Stimulated activated CD4-positive, alpha-beta T cell treated with anti-CD3 and anti-CD28 coated beads, Interleukin-1b, Interleukin-23, amount 100 ng/mL, for 4 hours (primary cell): ENCODE results near the gene IFNA7.
"Not testable (repeated sequence)": the region's sequence is repeated elsewhere in the genome, so short reads cannot be mapped to it uniquely, and the experiment has no call there.

ENCODE experiments used
- DNase-seq, 2 donors: peaks; one replicate each; pipeline ENCODE4 v3.0.0-alpha.2; 2020; ENCODE audit warnings: low read depth in 2 of 2

IFNA7 gene

DNA sequence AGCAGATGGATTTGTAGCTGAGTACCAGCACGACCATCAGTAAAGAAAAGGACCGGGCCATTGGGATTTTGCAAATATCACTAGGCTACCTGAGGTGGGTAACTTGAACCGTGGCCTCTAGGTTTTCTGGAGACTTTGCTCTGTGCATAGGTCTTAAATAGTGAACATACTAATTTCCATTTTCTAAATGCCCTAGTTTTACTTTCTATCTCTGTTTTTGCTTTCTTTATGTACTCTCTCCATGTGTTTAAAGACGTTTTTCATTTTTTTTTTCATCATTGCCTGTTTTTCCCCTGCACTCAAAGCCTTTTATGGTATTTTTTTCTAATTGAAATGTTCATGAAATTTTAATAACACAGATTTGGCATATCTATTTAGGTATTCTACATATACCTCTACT is at the start of gene IFNA7:
Gene IFNA7, minus strand, starts transcription at position 101 of the 400 bp plus-strand sequence. Its CDS starts 40 bp downstream, at position 61.
- not testable (repeated sequence) for DNase-seq

DNA sequence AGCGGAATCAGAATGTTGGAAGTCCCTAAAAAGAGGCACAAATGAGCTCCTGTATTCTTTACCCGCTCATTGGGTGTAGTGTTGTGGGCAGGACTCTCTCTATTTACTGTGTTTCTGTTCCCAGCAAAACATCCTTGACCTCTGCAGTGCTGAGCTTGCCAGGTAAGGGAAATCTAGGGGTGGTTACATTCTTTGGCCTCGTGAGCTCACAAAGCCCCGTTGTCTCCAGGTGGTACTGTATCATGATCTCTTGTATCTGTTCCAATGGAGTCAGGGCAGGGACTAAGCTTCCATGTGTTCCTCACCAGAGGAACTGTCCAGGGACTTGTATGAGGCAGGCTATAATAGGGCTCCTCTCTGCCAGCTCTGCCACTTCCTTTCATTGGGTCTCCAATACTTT is 49.6 kb upstream of the IFNA7 start:
- no peak for DNase-seq

GRCh38 chr9:21251190-21251589 is 49.2 kb upstream of the IFNA7 start:
- DNase-seq = no peak

DNA sequence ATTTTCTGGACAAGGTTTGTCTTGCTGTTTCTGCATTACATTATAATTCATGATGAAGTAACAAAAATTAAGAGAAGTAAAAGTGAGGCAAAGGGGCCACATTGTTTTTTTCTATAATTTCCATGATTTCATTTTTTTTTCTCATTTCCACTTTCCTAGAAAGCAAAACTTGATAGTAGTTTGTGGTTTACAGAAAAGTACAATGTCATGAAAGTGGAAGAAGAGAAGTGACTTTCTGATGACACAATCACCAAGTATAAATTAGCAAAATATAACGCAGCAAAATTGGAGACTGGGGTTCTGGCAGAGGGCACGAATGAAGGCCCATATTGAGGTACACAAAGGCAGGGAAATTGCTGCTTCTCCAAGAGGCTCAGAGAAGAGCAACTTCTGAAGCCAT is 42.8 kb upstream of the IFNA7 start:
- no peak for DNase-seq

GRCh38 chr9:21239911-21240310 is 37.9 kb upstream of the IFNA7 start, which contains the start of gene IFNA14:
Gene IFNA14, minus strand, starts transcription at chr9:21240005. Its CDS starts 70 bp downstream, at chr9:21239935.
- no peak for DNase-seq

- DNase-seq = not testable (repeated sequence)
These were observed 34.3 kb upstream of the IFNA7 start for GRCh38 chr9:21236360-21236714.

DNA sequence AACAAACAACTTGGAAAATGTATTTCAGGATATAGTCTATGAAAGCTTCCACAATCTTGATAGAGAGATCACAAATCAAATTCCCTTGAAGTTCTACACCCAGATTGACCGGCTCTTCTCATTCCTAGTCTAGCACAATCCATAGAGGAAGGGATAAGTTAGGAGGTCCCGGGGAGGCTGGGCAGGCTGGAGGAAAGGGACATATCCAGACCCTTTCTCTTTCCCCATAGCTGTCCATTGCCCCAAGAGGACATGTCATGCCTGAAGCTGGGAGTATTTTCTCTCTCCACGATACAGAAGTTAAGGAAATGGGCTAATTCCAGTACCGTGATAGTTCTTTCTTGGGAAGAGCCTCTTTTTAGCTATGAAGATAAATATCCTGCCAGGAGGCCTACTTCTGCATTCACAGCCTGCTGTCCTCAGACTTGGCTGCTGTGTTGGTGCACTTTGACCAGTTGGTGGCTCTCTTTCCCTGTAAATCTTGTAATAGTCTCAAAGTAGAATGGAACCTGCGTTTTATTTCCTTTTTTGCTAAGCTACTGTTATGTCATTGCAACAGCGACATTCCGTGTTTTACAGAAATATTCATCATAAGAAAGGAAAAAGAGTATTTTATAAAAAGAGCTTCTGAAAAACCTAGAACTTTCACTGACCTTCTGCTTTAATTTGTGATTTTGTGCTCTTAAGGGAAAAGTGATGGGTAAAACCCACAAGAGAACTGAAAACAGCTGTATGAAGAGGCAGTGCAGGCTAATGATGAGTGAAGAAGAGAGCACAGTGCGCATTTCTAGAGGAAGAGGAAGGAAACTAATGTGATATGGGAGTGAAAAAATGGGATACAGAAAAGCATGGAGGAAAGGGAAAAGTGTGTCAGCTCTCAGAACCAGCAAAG is 33.7 kb upstream of the IFNA7 start:
- DNase-seq = peak in 1 of 2 donors; percentile 2

- no peak for DNase-seq
These were observed 32.2 kb upstream of the IFNA7 start for GRCh38 chr9:21234153-21234687.

DNA sequence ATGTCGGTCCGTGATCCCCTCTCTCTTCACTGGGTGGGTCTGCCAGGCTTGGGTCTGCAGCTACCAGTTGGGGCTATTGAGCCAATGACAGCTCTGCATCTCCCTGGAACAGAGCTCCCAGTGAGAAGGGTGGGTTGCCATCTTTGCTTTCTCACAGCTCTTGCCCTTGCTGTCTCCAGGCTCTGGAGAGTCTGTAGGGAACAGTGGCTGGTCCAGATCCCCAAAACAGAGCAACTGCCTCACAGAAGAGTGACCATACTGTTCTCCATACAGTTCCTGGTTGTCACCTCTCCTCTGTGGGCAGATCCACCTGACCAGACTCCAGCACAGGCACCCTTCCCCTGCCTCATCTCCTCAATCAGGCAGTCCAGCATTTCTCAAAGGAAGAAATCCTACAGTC is 31.3 kb upstream of the IFNA7 start:
- DNase-seq = no peak

DNA sequence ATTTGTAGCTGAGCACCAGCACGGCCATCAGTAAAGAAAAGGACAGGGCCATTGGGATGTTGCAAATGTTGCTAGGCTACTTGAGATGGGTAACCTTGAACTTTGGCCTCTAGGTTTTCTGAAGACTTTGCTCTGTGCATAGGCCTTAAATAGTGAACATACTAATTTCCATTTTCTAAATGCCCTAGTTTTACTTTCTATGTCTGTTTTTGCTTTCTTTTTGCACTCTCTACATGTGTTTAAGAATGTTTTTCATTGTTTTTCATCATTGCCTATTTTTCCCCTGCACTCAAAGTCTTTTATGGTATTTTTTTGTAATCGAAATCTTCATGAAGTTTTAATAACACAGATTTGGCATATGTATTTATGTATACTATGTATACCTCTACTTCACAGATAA is 26.1 kb upstream of the IFNA7 start, which contains the start of gene IFNA17:
Gene IFNA17, minus strand, starts transcription at position 101 of the 400 bp plus-strand sequence. Its CDS starts 49 bp downstream, at position 52.
- no peak for DNase-seq

DNA sequence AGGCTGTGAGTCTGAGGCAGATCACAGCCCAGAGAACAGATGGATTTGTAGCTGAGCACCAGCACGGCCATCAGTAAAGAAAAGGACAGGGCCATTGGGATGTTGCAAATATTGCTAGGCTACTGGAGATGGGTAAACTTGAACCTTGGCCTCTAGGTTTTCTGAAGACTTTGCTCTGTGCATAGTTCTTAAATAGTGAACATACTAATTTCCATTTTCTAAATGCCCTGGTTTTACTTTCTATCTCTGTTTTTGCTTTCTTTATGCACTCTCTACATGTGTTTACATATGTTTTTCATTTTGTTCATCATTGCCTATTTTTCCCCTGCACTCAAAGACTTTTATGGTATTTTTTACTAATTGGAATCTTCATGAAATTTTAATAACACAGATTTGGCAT is 15.2 kb upstream of the IFNA7 start, which contains the start of gene IFNA16:
Gene IFNA16, minus strand, starts transcription at position 101 of the 400 bp plus-strand sequence. Its CDS starts 6 bp downstream, at position 95.
- not testable (repeated sequence) for DNase-seq

DNA sequence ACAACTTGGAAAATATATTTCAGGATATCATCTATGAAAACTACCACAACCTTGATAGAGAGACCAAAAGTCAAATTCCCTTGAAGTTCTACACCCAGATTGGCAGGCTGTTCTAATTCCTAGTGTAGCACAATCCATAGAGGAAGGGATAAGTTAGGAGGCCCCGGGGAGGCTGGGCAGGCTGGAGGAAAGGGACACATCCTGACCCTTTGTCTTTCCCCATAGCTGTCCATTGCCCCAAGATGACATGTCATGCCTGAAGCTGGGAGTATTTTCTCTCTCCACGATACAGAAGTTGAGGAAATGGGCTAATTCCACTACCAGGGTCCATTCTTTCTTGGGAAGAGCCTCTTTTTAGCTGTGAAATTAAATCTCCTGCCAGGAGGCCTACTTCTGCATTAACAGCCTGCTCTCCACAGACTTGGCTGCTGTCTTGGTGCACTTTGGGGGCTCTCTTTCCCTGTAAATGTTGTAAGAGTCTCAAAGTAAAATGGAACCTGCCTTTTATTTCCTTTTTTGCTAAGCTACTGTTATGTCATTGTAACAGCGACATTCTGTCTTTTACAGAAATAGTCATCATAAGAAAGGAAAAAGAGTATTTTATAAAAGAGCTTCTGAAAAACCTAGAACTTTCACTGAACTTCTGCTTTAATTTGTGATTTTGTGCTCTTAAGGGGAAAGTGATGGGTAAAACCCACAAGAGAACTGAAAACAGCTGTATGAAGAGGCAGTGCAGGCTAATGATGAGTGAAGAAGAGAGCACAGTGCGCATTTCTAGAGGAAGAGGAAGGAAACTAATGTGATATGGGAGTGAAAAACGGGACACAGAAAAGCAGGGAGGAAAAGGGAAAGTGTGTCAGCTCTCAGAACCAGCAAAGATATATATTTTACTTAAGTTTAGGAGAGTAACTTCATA is 11.7 kb upstream of the IFNA7 start:
- DNase-seq = not testable (repeated sequence)

DNA sequence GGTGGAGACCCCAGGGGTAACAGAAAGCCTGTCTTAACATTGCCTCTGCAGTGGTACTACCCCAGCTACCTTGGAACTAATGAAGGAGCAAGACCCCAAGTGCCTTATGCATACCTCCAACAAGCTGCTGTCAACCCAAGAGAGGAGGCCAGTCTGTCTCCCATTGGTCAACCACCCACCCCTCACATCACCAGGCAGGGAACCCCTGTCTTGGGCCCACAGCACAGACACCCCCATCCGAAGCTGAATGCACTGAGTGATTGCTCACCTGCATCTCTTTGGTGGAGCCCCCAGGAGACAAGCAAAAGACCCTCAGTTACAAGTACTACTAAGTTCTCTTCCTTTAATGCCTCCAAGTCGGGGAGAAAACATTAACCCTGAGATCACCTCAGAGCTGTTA is 10.2 kb upstream of the IFNA7 start:
- DNase-seq = not testable (repeated sequence)

DNA sequence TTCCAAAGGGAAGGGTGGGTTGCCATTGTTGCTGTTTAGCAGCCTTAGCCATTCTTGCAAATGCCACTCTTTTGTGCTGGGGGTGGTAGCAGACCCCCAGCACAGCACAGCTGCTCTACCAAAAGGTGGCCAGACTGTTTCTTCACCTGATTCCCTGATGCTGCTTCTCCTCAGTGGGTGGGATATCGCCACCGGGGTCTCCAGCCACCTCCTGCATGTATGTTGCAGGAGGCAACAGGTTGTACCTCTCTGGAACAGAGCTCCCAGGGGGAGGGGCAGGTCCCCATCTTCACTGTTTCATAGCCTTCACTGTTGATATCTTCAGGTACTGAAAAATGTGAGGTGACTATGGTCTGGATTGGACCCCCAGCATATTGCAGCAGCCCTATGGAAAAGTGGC is 8.8 kb upstream of the IFNA7 start:
- DNase-seq = not testable (repeated sequence)

DNA sequence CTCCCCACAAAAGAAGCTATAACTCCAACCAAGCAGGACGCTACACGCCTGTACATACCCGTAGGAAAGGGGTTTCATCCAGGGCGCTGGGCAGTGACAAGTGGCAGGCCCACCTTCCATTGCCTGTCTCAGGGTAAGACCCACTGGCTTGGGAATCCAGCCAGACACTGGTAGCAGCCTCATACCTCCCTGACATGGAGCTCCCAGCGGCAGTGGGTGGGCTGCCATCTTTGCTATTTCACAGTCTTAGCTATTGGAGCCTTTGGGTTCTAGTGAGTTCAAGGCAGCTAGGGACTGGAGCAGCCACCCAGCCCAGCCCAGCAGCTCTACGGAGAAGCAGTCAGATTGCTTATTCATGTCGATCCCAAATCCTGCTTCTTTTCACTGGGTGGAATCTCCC is 8.3 kb upstream of the IFNA7 start:
- no peak for DNase-seq

- DNase-seq = not testable (repeated sequence)
These were observed 5.0 kb upstream of the IFNA7 start, which contains the start of gene IFNA10 for GRCh38 chr9:21207043-21207442. Gene IFNA10, minus strand, starts transcription at chr9:21207143. Its CDS starts 46 bp downstream, at chr9:21207097.

GRCh38 chr9:21205204-21205603 is 3.2 kb upstream of the IFNA7 start:
- no peak for DNase-seq

DNA sequence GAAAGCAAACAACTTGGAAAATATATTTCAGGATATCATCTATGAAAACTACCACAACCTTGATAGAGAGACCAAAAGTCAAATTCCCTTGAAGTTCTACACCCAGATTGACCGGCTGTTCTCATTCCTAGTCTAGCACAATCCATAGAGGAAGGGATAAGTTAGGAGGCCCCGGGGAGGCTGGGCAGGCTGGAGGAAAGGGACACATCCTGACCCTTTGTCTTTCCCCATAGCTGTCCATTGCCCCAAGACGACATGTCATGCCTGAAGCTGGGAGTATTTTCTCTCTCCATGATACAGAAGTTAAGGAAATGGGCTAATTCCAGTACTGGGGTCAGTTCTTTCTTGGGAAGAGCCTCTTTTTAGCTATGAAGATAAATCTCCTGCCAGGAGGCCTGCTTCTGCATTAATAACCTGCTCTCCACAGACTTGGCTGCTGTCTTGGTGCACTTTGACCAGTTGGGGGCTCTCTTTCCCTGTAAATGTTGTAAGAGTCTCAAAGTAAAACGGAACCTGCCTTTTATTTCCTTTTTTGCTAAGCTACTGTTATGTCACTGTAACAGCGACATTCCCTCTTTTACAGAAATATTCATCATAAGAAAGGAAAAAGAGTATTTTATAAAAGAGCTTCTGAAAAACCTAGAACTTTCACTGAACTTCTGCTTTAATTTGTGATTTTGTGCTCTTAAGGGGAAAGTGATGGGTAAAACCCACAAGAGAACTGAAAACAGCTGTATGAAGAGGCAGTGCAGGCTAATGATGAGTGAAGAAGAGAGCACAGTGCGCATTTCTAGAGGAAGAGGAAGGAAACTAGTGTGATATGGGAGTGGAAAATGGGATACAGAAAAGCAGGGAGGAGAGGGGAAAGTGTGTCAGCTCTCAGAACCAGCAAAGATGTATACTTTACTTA is 6.9 kb downstream of the IFNA7 start:
- DNase-seq = peak in 1 of 2 donors; percentile 11

- DNase-seq = not testable (repeated sequence)
These were observed 14.5 kb downstream of the IFNA7 start, which contains the start of gene IFNA4 for GRCh38 chr9:21187487-21187886. Gene IFNA4, minus strand, starts transcription at chr9:21187587. Its CDS starts 56 bp downstream, at chr9:21187531.
